Mesenchymal stem cell (in vitro differentiated cells and primary cell): ENCODE data around the gene ZBTB5.
A peak's percentile ranks its signal among the peaks of the same experiment; 100 is the strongest.
"Not testable (repeated sequence)": the region's sequence is repeated elsewhere in the genome, so short reads cannot be mapped to it uniquely, and the experiment has no call there.

ENCODE experiments used
- DNase-seq: peaks from one replicate; pipeline ENCODE4 v3.0.0-alpha.2; 2013
- H2AFZ ChIP-seq: one replicate; pipeline ENCODE4 v1.6.1; 2013; ENCODE audit warnings: low read depth, mild to moderate bottlenecking, control low read depth, inconsistent platforms, low read length, moderate library complexity
- H2AK5ac ChIP-seq: 2 replicates; pipeline ENCODE4 v1.6.1; 2013; ENCODE audit warnings: low read length, moderate library complexity, mild to moderate bottlenecking, inconsistent platforms; ENCODE audit not compliant: severe bottlenecking
- H2BK120ac ChIP-seq: one replicate; pipeline ENCODE4 v1.6.1; 2013; ENCODE audit warnings: low read depth, mild to moderate bottlenecking, inconsistent platforms, low read length, moderate library complexity
- H2BK12ac ChIP-seq, 2 experiments: one replicate each; pipeline ENCODE4 v1.6.1; 2013; ENCODE audit warnings: inconsistent platforms in 2 of 2, low read length in 2 of 2, mild to moderate bottlenecking in 2 of 2, moderate library complexity in 2 of 2, control low read depth in 1 of 2
- H2BK15ac ChIP-seq: one replicate; pipeline ENCODE4 v1.6.1; 2013; ENCODE audit warnings: mild to moderate bottlenecking, low read depth, inconsistent platforms; ENCODE audit not compliant: poor library complexity, severe bottlenecking
- H2BK5ac ChIP-seq: 2 replicates; pipeline ENCODE4 v1.6.1; 2013; ENCODE audit warnings: low read depth, mild to moderate bottlenecking, low read length, control low read depth, inconsistent platforms; ENCODE audit not compliant: poor library complexity, severe bottlenecking
- H3K14ac ChIP-seq, 2 experiments: one replicate each; pipeline ENCODE4 v1.6.1; 2013; ENCODE audit warnings: inconsistent platforms in 2 of 2, low read length in 2 of 2, control low read depth in 1 of 2, mild to moderate bottlenecking in 1 of 2, moderate library complexity in 1 of 2
- H3K18ac ChIP-seq, 2 experiments: one replicate each; pipeline ENCODE4 v1.6.1; 2013; ENCODE audit warnings: inconsistent platforms in 2 of 2, low read length in 2 of 2, control low read depth in 1 of 2, low read depth in 1 of 2, mild to moderate bottlenecking in 1 of 2
- H3K23ac ChIP-seq, 2 experiments: one replicate each; pipeline ENCODE4 v1.6.1; 2013; ENCODE audit warnings: inconsistent platforms in 2 of 2, low read length in 2 of 2, mild to moderate bottlenecking in 2 of 2, moderate library complexity in 2 of 2, control low read depth in 1 of 2
- H3K27ac ChIP-seq: 2 replicates; pipeline ENCODE4 v1.5.1; 2013; ENCODE audit warnings: mild to moderate bottlenecking, moderate library complexity, low read length, control low read depth, inconsistent platforms; ENCODE audit not compliant: poor library complexity, severe bottlenecking
- H3K27me3 ChIP-seq, 2 experiments: 2 replicates each; pipeline versions ENCODE4 v1.6.1 to v1.7.0; 2013; ENCODE audit warnings: low read length in 2 of 2, mild to moderate bottlenecking in 2 of 2, moderate library complexity in 2 of 2, control low read depth in 1 of 2, inconsistent platforms in 1 of 2; ENCODE audit not compliant: control insufficient read depth in 1 of 2, insufficient read depth in 1 of 2
- H3K36me3 ChIP-seq, 2 experiments: 2 replicates each; pipeline versions ENCODE4 v1.6.1 to v1.7.0; 2013; ENCODE audit warnings: low read length in 2 of 2, control low read depth in 1 of 2, inconsistent platforms in 1 of 2, low read depth in 1 of 2, mild to moderate bottlenecking in 1 of 2; ENCODE audit not compliant: insufficient read depth in 2 of 2, control insufficient read depth in 1 of 2
- H3K4ac ChIP-seq, 2 experiments: one replicate each; pipeline ENCODE4 v1.6.1; 2013; ENCODE audit warnings: inconsistent platforms in 2 of 2, low read length in 2 of 2, mild to moderate bottlenecking in 2 of 2, moderate library complexity in 2 of 2, control low read depth in 1 of 2, low read depth in 1 of 2
- H3K4me1 ChIP-seq: 2 replicates; pipeline ENCODE4 v1.6.1; 2013; ENCODE audit warnings: low read depth, low read length, control low read depth; ENCODE audit not compliant: control insufficient read depth, insufficient read depth
- H3K4me2 ChIP-seq: 2 replicates; pipeline ENCODE4 v1.6.1; 2013; ENCODE audit warnings: low read length, mild to moderate bottlenecking, inconsistent platforms; ENCODE audit not compliant: poor library complexity, severe bottlenecking
- H3K4me3 ChIP-seq, 2 experiments: 2 replicates each; pipeline versions ENCODE4 v1.5.1 to v1.7.0; 2013; ENCODE audit warnings: low read length in 2 of 2, mild to moderate bottlenecking in 2 of 2, control low read depth in 1 of 2, low read depth in 1 of 2; ENCODE audit not compliant: insufficient read depth in 1 of 2
- H3K79me1 ChIP-seq: replicated peaks from 2 replicates; pipeline ENCODE4 v1.6.1; 2013; ENCODE audit warnings: mild to moderate bottlenecking, control low read depth, low read length, inconsistent platforms; ENCODE audit not compliant: poor library complexity, severe bottlenecking
- H3K9ac ChIP-seq: 2 replicates; pipeline ENCODE4 v1.7.0; 2013; ENCODE audit warnings: mild to moderate bottlenecking, low read length, moderate library complexity
- H3K9me3 ChIP-seq: 2 replicates; pipeline ENCODE4 v1.7.0; 2013; ENCODE audit warnings: mild to moderate bottlenecking, low read length; ENCODE audit not compliant: control insufficient read depth
- H4K8ac ChIP-seq: one replicate; pipeline ENCODE4 v1.6.1; 2013; ENCODE audit warnings: inconsistent platforms, mild to moderate bottlenecking, low read length, moderate library complexity
- H4K91ac ChIP-seq: one replicate; pipeline ENCODE4 v1.6.1; 2013; ENCODE audit warnings: mild to moderate bottlenecking, low read length, inconsistent platforms
- WGBS: methylation state at CpG from one replicate; pipeline ENCODE4 v1.1.7; 2013; ENCODE audit warnings: mixed read lengths; 5-methylcytosine and 5-hydroxymethylcytosine counted together

ZBTB5 gene

DNA sequence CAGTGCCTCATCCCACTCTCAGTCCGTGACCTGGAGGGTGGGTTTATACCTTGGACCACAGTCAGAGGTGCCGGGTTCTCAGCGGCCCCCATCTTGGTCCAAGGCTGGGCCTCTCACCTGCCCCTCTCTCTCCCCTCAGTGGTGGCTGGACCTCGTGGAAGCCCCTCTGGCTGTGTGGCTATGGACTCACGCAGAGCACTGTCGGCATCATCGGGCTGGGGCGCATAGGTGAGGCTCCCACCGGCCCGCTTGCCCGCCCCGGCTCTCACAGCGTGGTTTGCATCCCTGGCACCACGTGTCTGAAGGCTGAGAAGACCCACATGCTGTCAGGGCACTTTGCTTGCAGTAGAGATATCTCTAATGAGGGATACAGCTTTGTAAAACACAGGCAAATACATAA, 36.9 kb downstream of the ZBTB5 start:
- no peak overlapping the region for H2BK15ac ChIP-seq
- H3K18ac ChIP-seq = no peak overlapping the region
- H3K4me2 ChIP-seq = no peak overlapping the region
- no peak overlapping the region for H2AK5ac ChIP-seq
- H3K4me1 ChIP-seq = peaks cover 24% of the 10 kb centered on the region
- peaks cover 61% of the 10 kb centered on the region for H3K79me1 ChIP-seq
- no peak overlapping the region for H3K4ac ChIP-seq
- H2BK120ac ChIP-seq = no peak overlapping the region
- H3K23ac ChIP-seq = no peak overlapping the region
- H2AFZ ChIP-seq = no peak overlapping the region
- H3K14ac ChIP-seq = no peak overlapping the region
- no peak overlapping the region for H4K91ac ChIP-seq
- H3K27ac ChIP-seq = no peak overlapping the region
- 98% methylated on average over 13 of the region's 14 CpGs for WGBS
- H3K27me3 ChIP-seq = no peaks in the 10 kb centered on the region
- H3K4me3 ChIP-seq = peak overlapping the region in 1 of 2 experiments; percentile 5
- no peak overlapping the region for H2BK5ac ChIP-seq
- H2BK12ac ChIP-seq = no peak overlapping the region
- no peak overlapping the region for H3K9ac ChIP-seq
- no peak for DNase-seq
- H3K36me3 ChIP-seq = peaks cover 69 to 80% of the 10 kb centered on the region in 2 experiments
- no peak overlapping the region for H4K8ac ChIP-seq
- H3K9me3 ChIP-seq = no peaks in the 10 kb centered on the region

DNA sequence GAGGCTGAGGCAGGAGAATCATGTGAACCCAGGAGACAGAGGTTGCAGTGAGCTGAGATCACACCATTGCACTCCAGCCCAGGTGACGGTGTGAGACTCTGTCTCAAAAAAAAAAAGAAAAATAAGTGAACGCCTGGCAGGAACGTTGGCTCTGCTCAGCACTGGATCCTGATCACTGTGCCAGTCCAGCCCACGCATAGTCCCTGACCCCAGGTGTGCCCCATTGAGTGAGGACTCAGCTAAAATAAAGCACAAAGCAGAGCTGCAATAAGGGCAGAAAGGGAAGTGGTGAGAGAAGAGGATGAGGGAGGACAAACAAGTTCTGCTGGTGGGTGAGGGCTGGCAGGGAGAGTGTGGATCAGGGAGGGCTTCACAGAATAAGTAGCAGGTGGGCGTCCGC, 38.4 kb downstream of the ZBTB5 start:
- Histone ChIP-seq H3K4me3 (no peak overlapping the region), H3K9me3 (no peaks in the 10 kb centered on the region), H2BK5ac (no peak overlapping the region), H2BK12ac (no peak overlapping the region), H2BK15ac (no peak overlapping the region), H3K36me3 (peaks cover 61 to 69% of the 10 kb centered on the region in 2 experiments), H4K91ac (no peak overlapping the region), H2AFZ (no peak overlapping the region), H2AK5ac (no peak overlapping the region), H3K27me3 (no peaks in the 10 kb centered on the region), H4K8ac (no peak overlapping the region), H3K14ac (no peak overlapping the region), H3K18ac (no peak overlapping the region), H2BK120ac (no peak overlapping the region), H3K23ac (no peak overlapping the region), H3K4me1 (peaks cover 26% of the 10 kb centered on the region), H3K27ac (no peak overlapping the region), H3K9ac (no peak overlapping the region), H3K4ac (no peak overlapping the region), H3K4me2 (no peak overlapping the region), H3K79me1 (peaks cover 56% of the 10 kb centered on the region)
- DNase-seq = no peak
- 95% methylated on average over 6 of the region's 6 CpGs for WGBS

DNA sequence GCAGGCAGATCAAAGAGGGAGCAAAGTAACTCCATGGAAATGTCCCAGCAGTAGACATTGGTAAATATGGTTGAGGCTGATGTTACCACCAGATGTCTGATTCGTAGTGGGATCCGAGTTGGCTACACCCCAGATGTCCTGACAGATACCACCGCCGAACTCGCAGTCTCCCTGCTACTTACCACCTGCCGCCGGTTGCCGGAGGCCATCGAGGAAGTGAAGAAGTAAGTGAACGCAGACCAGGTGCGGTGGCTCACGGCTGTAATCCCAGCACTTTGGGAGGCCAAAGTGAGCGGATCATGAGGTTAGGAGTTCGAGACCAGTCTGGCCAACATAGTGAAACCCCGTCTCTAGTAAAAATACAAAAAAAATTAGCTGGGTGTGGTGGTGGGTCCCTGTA, 38.8 kb downstream of the ZBTB5 start:
- H3K9me3 ChIP-seq, H2AFZ ChIP-seq, H3K4me2 ChIP-seq, H2BK120ac ChIP-seq, DNase-seq, H2BK12ac ChIP-seq, H4K8ac ChIP-seq, H3K4me3 ChIP-seq, H2BK15ac ChIP-seq, H3K27me3 ChIP-seq, H3K9ac ChIP-seq, H3K23ac ChIP-seq, H3K18ac ChIP-seq, H2BK5ac ChIP-seq, H3K4ac ChIP-seq, H4K91ac ChIP-seq, H3K27ac ChIP-seq, H3K14ac ChIP-seq, H2AK5ac ChIP-seq: not testable (repeated sequence)
- Histone ChIP-seq H3K36me3 (peaks cover 57 to 67% of the 10 kb centered on the region in 2 experiments), H3K4me1 (peaks cover 26% of the 10 kb centered on the region), H3K79me1 (peaks cover 55% of the 10 kb centered on the region)
- 98% methylated on average over 15 of the region's 15 CpGs for WGBS

DNA sequence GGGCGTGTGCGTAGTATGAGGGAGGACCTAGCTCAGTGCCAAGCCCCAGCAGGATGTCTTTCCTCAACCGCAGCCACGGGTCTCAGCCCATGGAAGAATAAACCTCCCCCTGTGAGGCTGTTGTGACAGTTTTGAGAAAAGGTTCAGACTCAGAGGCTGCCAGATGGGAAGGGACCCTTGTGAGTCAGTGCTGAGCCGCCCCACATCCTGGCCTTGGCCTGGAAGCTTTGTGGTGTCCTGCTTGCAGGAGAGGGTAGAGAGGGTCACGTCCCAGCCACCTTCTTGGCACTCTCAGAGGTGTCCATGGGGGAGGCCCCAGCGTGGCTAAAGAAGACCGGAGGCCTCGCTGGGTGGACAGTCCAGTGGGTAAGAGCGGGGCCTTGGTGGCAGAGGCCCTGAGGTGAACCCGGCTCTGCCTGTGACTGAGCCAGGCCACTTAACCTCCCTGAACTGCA, 39.9 kb downstream of the ZBTB5 start:
- Histone ChIP-seq H2BK5ac (no peak overlapping the region), H2AK5ac (no peak overlapping the region), H3K23ac (no peak overlapping the region), H3K4ac (no peak overlapping the region), H3K36me3 (peaks cover 47 to 56% of the 10 kb centered on the region in 2 experiments), H2BK15ac (no peak overlapping the region), H3K4me1 (peaks cover 25% of the 10 kb centered on the region), H3K4me3 (no peak overlapping the region), H3K79me1 (peaks cover 47% of the 10 kb centered on the region), H3K14ac (no peak overlapping the region), H3K18ac (no peak overlapping the region), H4K91ac (no peak overlapping the region), H2BK120ac (no peak overlapping the region), H2AFZ (no peak overlapping the region), H2BK12ac (no peak overlapping the region), H3K9ac (peak overlapping the region; percentile 32), H3K4me2 (peak overlapping the region; percentile 5), H4K8ac (no peak overlapping the region), H3K27me3 (no peaks in the 10 kb centered on the region), H3K9me3 (no peaks in the 10 kb centered on the region), H3K27ac (no peak overlapping the region)
- DNase-seq = no peak
- WGBS = 85% methylated on average over 11 of the region's 11 CpGs
